ENCODE data around the gene IGF2BP2.

The IGF2BP2 gene

GRCh38 chr3:185728630-185729336 is 96.1 kb downstream of the IGF2BP2 start:
- TF ChIP-seq NFIC (IDR thresholded peaks at IDR 0.05) (no peak), EP300 (IDR thresholded peaks at IDR 0.05; ENCODE audit: borderline replicate concordance) (no peak), TCF12 (IDR thresholded peaks at IDR 0.05; ENCODE audit: low read depth) (no peak), TAF1 (IDR thresholded peaks at IDR 0.05; ENCODE audit: low read depth) (no peak), TEAD4 (IDR thresholded peaks at IDR 0.05) (no peak), YY1 (IDR thresholded peaks at IDR 0.05; ENCODE audit: low read depth) (no peak), RAD21 (IDR thresholded peaks at IDR 0.05; ENCODE audit: low read depth) (no peak), FOXM1 (IDR thresholded peaks at IDR 0.05; ENCODE audit: borderline replicate concordance, low read depth) (no peak), ZBTB7A (IDR thresholded peaks at IDR 0.05; ENCODE audit: low read depth) (no peak), CEBPB (IDR thresholded peaks at IDR 0.05) (no peak), REST (IDR thresholded peaks at IDR 0.05; ENCODE audit: low read depth) (no peak), EGR1 (IDR thresholded peaks at IDR 0.05) (no peak), MAX (IDR thresholded peaks at IDR 0.05) (no peak), CREB1 (IDR thresholded peaks at IDR 0.05; ENCODE audit: low read depth) (no peak), USF1 (IDR thresholded peaks at IDR 0.05) (no peak)

GRCh38 chr3:185727873-185728272 is 97.0 kb downstream of the IGF2BP2 start:
- no peak for TF ChIP-seq MAX (IDR thresholded peaks at IDR 0.05)
- no peak for TF ChIP-seq TEAD4 (IDR thresholded peaks at IDR 0.05)
- no peak for TF ChIP-seq CEBPB (IDR thresholded peaks at IDR 0.05)
- no peak for TF ChIP-seq EGR1 (IDR thresholded peaks at IDR 0.05)
- no peak for TF ChIP-seq USF1 (IDR thresholded peaks at IDR 0.05)
- no peak for TF ChIP-seq FOXM1 (IDR thresholded peaks at IDR 0.05; ENCODE audit: borderline replicate concordance, low read depth)
- no peak for TF ChIP-seq TCF12 (IDR thresholded peaks at IDR 0.05; ENCODE audit: low read depth)
- no peak for TF ChIP-seq EP300 (IDR thresholded peaks at IDR 0.05; ENCODE audit: borderline replicate concordance)
- TF ChIP-seq TAF1 (IDR thresholded peaks at IDR 0.05; ENCODE audit: low read depth), result no peak
- no peak for TF ChIP-seq RAD21 (IDR thresholded peaks at IDR 0.05; ENCODE audit: low read depth)
- no peak for TF ChIP-seq NFIC (IDR thresholded peaks at IDR 0.05)
- no peak for TF ChIP-seq YY1 (IDR thresholded peaks at IDR 0.05; ENCODE audit: low read depth)
- TF ChIP-seq ZBTB7A (IDR thresholded peaks at IDR 0.05; ENCODE audit: low read depth), result no peak

- TF ChIP-seq ZBTB7A (IDR thresholded peaks at IDR 0.05; ENCODE audit: low read depth) (no peak), CREB1 (IDR thresholded peaks at IDR 0.05; ENCODE audit: low read depth) (no peak), REST (IDR thresholded peaks at IDR 0.05; ENCODE audit: low read depth) (no peak), FOXM1 (IDR thresholded peaks at IDR 0.05; ENCODE audit: borderline replicate concordance, low read depth) (no peak), TEAD4 (IDR thresholded peaks at IDR 0.05) (no peak), USF1 (IDR thresholded peaks at IDR 0.05) (no peak), MAX (IDR thresholded peaks at IDR 0.05) (no peak), TAF1 (IDR thresholded peaks at IDR 0.05; ENCODE audit: low read depth) (no peak), CEBPB (IDR thresholded peaks at IDR 0.05) (no peak), EGR1 (IDR thresholded peaks at IDR 0.05) (no peak), TCF12 (IDR thresholded peaks at IDR 0.05; ENCODE audit: low read depth) (no peak), EP300 (IDR thresholded peaks at IDR 0.05; ENCODE audit: borderline replicate concordance) (no peak), NFIC (IDR thresholded peaks at IDR 0.05) (no peak)
These were observed 98.4 kb downstream of the IGF2BP2 start for GRCh38 chr3:185726254-185726967.

- TF ChIP-seq CREB1 (IDR thresholded peaks at IDR 0.05; ENCODE audit: low read depth), result no peak
- no peak for TF ChIP-seq FOXM1 (IDR thresholded peaks at IDR 0.05; ENCODE audit: borderline replicate concordance, low read depth)
- TF ChIP-seq TCF12 (IDR thresholded peaks at IDR 0.05; ENCODE audit: low read depth), result no peak
- no peak for TF ChIP-seq TEAD4 (IDR thresholded peaks at IDR 0.05)
These were observed 100.1 kb downstream of the IGF2BP2 start for GRCh38 chr3:185724761-185725160.

Measured in Ishikawa (cell line).